GM23338 (cell line): ENCODE data around the gene OR5J2. TPM values are rescaled to one million over a fixed set of nuclear protein-coding genes. Genes with fewer than 3 reads are reported as not detected.

Source experiments
- ATAC-seq: fragments of 200-7000 bp; cut with Tn5 transposase; 3 replicates; pipeline ENCODE4 v1.9.1; 2020
- DNase-seq: peaks from one replicate; pipeline ENCODE4 v3.0.0-alpha.2; 2015; ENCODE audit warnings: low spot score
- H2AFZ ChIP-seq: fragments of 200-600 bp; sonication (generic); 2 replicates; pipeline ENCODE4 v1.8.0; 2016; ENCODE audit warnings: antibody characterized with exemption, mild to moderate bottlenecking, moderate library complexity
- H3F3A ChIP-seq: fragments of 200-600 bp; sonication (generic); replicated peaks from 2 replicates; pipeline ENCODE4 v1.8.0; 2017; ENCODE audit warnings: antibody characterized with exemption, mixed run types, low read depth
- H3K27ac ChIP-seq: fragments of 200-600 bp; sonication (generic); 2 replicates; pipeline ENCODE4 v1.6.1; 2016; ENCODE audit warnings: low read depth
- H3K27me3 ChIP-seq: fragments of 200-600 bp; sonication (generic); 2 replicates; pipeline ENCODE4 v1.8.0; 2016; ENCODE audit warnings: mild to moderate bottlenecking, mixed run types, moderate library complexity; ENCODE audit not compliant: insufficient read depth
- H3K36me3 ChIP-seq: fragments of 200-600 bp; sonication (generic); 2 replicates; pipeline ENCODE4 v1.8.0; 2016; ENCODE audit warnings: mild to moderate bottlenecking; ENCODE audit not compliant: insufficient read depth
- H3K4me1 ChIP-seq: fragments of 200-600 bp; sonication (generic); 2 replicates; pipeline ENCODE4 v1.8.0; 2016; ENCODE audit warnings: mild to moderate bottlenecking, moderate library complexity; ENCODE audit not compliant: insufficient read depth
- H3K4me2 ChIP-seq: fragments of 200-600 bp; sonication (generic); 2 replicates; pipeline ENCODE4 v1.7.1; 2017; ENCODE audit warnings: mixed run types
- H3K4me3 ChIP-seq: fragments of 200-600 bp; sonication (generic); 2 replicates; pipeline ENCODE4 v1.6.1; 2016; ENCODE audit warnings: mixed run types
- H3K79me2 ChIP-seq: fragments of 200-600 bp; sonication (generic); replicated peaks from 2 replicates; pipeline ENCODE4 v1.8.0; 2017; ENCODE audit warnings: mild to moderate bottlenecking; ENCODE audit not compliant: insufficient read depth
- H3K9me2 ChIP-seq: fragments of 200-600 bp; sonication (generic); 2 replicates; pipeline ENCODE4 v1.8.0; 2017; ENCODE audit not compliant: insufficient read depth
- H4K20me1 ChIP-seq: fragments of 200-600 bp; sonication (generic); replicated peaks from 2 replicates; pipeline ENCODE4 v1.8.0; 2017; ENCODE audit warnings: mild to moderate bottlenecking; ENCODE audit not compliant: insufficient read depth
- H3K27ac Mint-ChIP-seq: 2 replicates; pipeline ENCODE4 v1.8.0; 2020; ENCODE audit warnings: inconsistent platforms, mild to moderate bottlenecking, moderate library complexity, mixed read lengths
- H3K27me3 Mint-ChIP-seq: 3 replicates; pipeline ENCODE4 v1.8.0; 2022; ENCODE audit warnings: low read depth, mild to moderate bottlenecking, moderate library complexity, mixed read lengths, inconsistent platforms; ENCODE audit not compliant: insufficient read depth, poor library complexity
- H3K36me3 Mint-ChIP-seq: 3 replicates; pipeline ENCODE4 v1.8.0; 2021; ENCODE audit warnings: low read depth, mild to moderate bottlenecking, inconsistent platforms, moderate library complexity, mixed read lengths
- H3K4me1 Mint-ChIP-seq: 3 replicates; pipeline ENCODE4 v1.8.0; 2020; ENCODE audit warnings: mild to moderate bottlenecking, inconsistent platforms, mixed read lengths
- H3K4me3 Mint-ChIP-seq: 3 replicates; pipeline ENCODE4 v1.8.0; 2021; ENCODE audit warnings: moderate library complexity, mild to moderate bottlenecking, inconsistent platforms, mixed read lengths
- H3K9me3 Mint-ChIP-seq: 3 replicates; pipeline ENCODE4 v1.8.0; 2020; ENCODE audit warnings: moderate library complexity, mild to moderate bottlenecking, inconsistent platforms, mixed read lengths
- ETS1 ChIP-seq: IDR thresholded peaks from 2 replicates; pipeline ENCODE4 v1.6.1; 2016; ENCODE audit warnings: antibody characterized with exemption
- EZH2 ChIP-seq: fragments of 200-600 bp; sonication (generic); IDR thresholded peaks from one replicate; pipeline ENCODE4 v1.8.0; 2017; ENCODE audit warnings: antibody characterized with exemption, mild to moderate bottlenecking, low read depth; ENCODE audit not compliant: unreplicated experiment
- EZH2phosphoT487 ChIP-seq: fragments of 200-600 bp; sonication (generic); IDR thresholded peaks from one replicate; pipeline ENCODE4 v1.8.1; 2018; ENCODE audit warnings: antibody characterized with exemption; ENCODE audit not compliant: unreplicated experiment
- JUNB ChIP-seq: IDR thresholded peaks from one replicate; pipeline ENCODE4 v1.6.1; 2016; ENCODE audit warnings: antibody characterized with exemption; ENCODE audit not compliant: unreplicated experiment
- NANOG ChIP-seq: IDR thresholded peaks from 2 replicates; pipeline ENCODE4 v1.6.1; 2016; ENCODE audit warnings: antibody characterized with exemption, borderline replicate concordance
- STAT1 ChIP-seq: IDR thresholded peaks from one replicate; pipeline ENCODE4 v1.6.1; 2016; ENCODE audit warnings: antibody characterized with exemption; ENCODE audit not compliant: unreplicated experiment
- ZNF331 ChIP-seq: fragments of 250-450 bp; sonication (Bioruptor Pico); IDR thresholded peaks from 2 replicates; pipeline ENCODE4 v1.5.0; 2020; ENCODE audit warnings: low read depth, mild to moderate bottlenecking, moderate library complexity
- ZNF462 ChIP-seq: fragments of 250-450 bp; sonication (Bioruptor Pico); IDR thresholded peaks from 2 replicates; pipeline ENCODE4 v1.5.0; 2020; ENCODE audit warnings: mild to moderate bottlenecking, moderate library complexity
- polyA plus RNA-seq: library from polyadenylated mRNA; unstranded; fragments of >200 nt; fragmentation: Nextera tagmentation; extraction: Ambion mirVana; gene quantifications from 2 replicates; pipeline ENCODE4 v1.2.1, GENCODE V29; 2016
- total RNA-seq: library from RNA; depleted of rRNA; stranded (reverse); fragments of >200 nt; shearing (Covaris generic); gene quantifications from 2 replicates; pipeline ENCODE4 v1.2.3, GENCODE V29; 2014

The OR5J2 gene
- total and polyA plus RNA-seq, 2 experiments from 2014 or later, result not detected

GRCh38 chr11:56163804-56164203 is 12.6 kb upstream of the OR5J2 start:
- Mint-ChIP-seq H3K27ac (no peak overlapping the region), H3K27me3 (no peaks in the 10 kb centered on the region), H3K9me3 (no peaks in the 10 kb centered on the region; the same call in 2 of the 3 replicates), H3K36me3 (no peaks in the 10 kb centered on the region), H3K4me1 (no peaks in the 10 kb centered on the region), H3K4me3 (no peak overlapping the region)
- H3K36me3 ChIP-seq, result no peaks in the 10 kb centered on the region
- TF ChIP-seq ETS1 (no peak), ZNF462 (CRISPR knock-in tag) (no peak), EZH2phosphoT487 (no peak), JUNB (no peak), STAT1 (no peak), EZH2 (no peak), NANOG (no peak), ZNF331 (CRISPR knock-in tag) (no peak)
- no peaks in the 10 kb centered on the region for H4K20me1 ChIP-seq
- no peak overlapping the region for H2AFZ ChIP-seq
- no peaks in the 10 kb centered on the region for H3K27me3 ChIP-seq
- no peaks in the 10 kb centered on the region for H3K9me2 ChIP-seq
- H3K4me3 ChIP-seq, result no peak overlapping the region
- no peak for ATAC-seq
- no peak overlapping the region for H3K27ac ChIP-seq
- H3F3A ChIP-seq, result no peaks in the 10 kb centered on the region
- DNase-seq, result no peak
- H3K4me2 ChIP-seq, result no peak overlapping the region
- no peaks in the 10 kb centered on the region for H3K79me2 ChIP-seq
- no peaks in the 10 kb centered on the region for H3K4me1 ChIP-seq
